GM15510 (cell line): ENCODE measurements around the gene R3HDM4.

Source experiments
- POLR2A ChIP-seq: IDR thresholded peaks from 3 replicates; pipeline ENCODE4 v1.6.1; 2011; ENCODE audit warnings: borderline replicate concordance; ENCODE audit not compliant: insufficient read length; ENCODE audit errors: extremely low read depth

Gene R3HDM4

GRCh38 chr19:928471-929202 lies 15.6 kb upstream of the R3HDM4 start:
- TF ChIP-seq POLR2A = no peak

GRCh38 chr19:927780-928401 lies 14.9 kb upstream of the R3HDM4 start:
- TF ChIP-seq POLR2A = no peak

GRCh38 chr19:927351-927779 lies 14.3 kb upstream of the R3HDM4 start:
- no peak for TF ChIP-seq POLR2A

- TF ChIP-seq POLR2A = peak; percentile 57
Measured at GRCh38 chr19:926589-927350, 13.8 kb upstream of the R3HDM4 start.

GRCh38 chr19:926323-926588 lies 13.2 kb upstream of the R3HDM4 start:
- TF ChIP-seq POLR2A = no peak

- TF ChIP-seq POLR2A = peak; percentile 76
Measured at GRCh38 chr19:925526-926322, 12.7 kb upstream of the R3HDM4 start, which contains the start of gene ARID3A. Gene ARID3A, plus strand, starts transcription at chr19:926035. Its CDS starts 3,494 bp downstream, at chr19:929529.

GRCh38 chr19:925087-925525 lies 12.1 kb upstream of the R3HDM4 start:
- peak; percentile 40 for TF ChIP-seq POLR2A

- no peak for TF ChIP-seq POLR2A
Measured at GRCh38 chr19:924553-925086, 11.6 kb upstream of the R3HDM4 start.

GRCh38 chr19:920051-920864 lies 7.2 kb upstream of the R3HDM4 start:
- peak; percentile 34 for TF ChIP-seq POLR2A

GRCh38 chr19:919199-920050 lies 6.4 kb upstream of the R3HDM4 start:
- no peak for TF ChIP-seq POLR2A

GRCh38 chr19:918481-919198 lies 5.6 kb upstream of the R3HDM4 start:
- no peak for TF ChIP-seq POLR2A

- no peak for TF ChIP-seq POLR2A
Measured at GRCh38 chr19:918152-918437, 5.1 kb upstream of the R3HDM4 start.
